ENCODE measurements around the gene IL20RA.

The IL20RA gene

GRCh38 chr6:137008204-137008603, 36.6 kb downstream of the IL20RA start:
- no peak for DNase-seq (ENCODE audit: low read depth)
- H3K4me3 ChIP-seq (ENCODE audit: low read length): no peak overlapping the region
- TF ChIP-seq, protein P1, sequence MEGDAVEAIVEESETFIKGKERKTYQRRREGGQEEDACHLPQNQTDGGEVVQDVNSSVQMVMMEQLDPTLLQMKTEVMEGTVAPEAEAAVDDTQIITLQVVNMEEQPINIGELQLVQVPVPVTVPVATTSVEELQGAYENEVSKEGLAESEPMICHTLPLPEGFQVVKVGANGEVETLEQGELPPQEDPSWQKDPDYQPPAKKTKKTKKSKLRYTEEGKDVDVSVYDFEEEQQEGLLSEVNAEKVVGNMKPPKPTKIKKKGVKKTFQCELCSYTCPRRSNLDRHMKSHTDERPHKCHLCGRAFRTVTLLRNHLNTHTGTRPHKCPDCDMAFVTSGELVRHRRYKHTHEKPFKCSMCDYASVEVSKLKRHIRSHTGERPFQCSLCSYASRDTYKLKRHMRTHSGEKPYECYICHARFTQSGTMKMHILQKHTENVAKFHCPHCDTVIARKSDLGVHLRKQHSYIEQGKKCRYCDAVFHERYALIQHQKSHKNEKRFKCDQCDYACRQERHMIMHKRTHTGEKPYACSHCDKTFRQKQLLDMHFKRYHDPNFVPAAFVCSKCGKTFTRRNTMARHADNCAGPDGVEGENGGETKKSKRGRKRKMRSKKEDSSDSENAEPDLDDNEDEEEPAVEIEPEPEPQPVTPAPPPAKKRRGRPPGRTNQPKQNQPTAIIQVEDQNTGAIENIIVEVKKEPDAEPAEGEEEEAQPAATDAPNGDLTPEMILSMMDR (conservative IDR thresholded peaks at IDR 0.05; ENCODE audit: low read length): no peak

- H3K4me3 ChIP-seq (ENCODE audit: low read length): no peak overlapping the region
- TF ChIP-seq, protein P1 (conservative IDR thresholded peaks at IDR 0.05; ENCODE audit: low read length): no peak
- DNase-seq (ENCODE audit: low read depth): no peak
Observed at GRCh38 chr6:137006056-137006455, 38.7 kb downstream of the IL20RA start.

DNA sequence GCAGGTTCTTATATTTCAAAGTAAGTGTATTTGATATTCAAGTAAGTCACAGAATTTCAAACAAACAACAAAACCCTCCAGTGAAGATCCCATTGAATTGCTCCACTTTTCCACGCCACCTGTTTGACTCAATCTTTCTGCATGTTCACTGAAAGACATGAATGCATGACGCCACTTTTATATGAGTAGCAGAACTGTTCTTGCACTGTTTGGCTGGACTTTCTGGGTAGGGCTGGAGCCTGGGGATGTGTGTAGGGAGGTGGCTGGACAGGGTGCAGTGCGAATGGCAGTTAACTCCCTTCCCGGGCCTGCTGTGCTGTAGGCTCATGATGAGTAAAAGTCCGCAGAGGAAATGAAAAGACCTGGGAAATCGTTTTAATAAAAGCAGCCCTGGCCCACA, 39.7 kb downstream of the IL20RA start:
- TF ChIP-seq, protein P1 (conservative IDR thresholded peaks at IDR 0.05; ENCODE audit: low read length): no peak
- H3K4me3 ChIP-seq (ENCODE audit: low read length): no peak overlapping the region
- no peak for DNase-seq (ENCODE audit: low read depth)

DNA sequence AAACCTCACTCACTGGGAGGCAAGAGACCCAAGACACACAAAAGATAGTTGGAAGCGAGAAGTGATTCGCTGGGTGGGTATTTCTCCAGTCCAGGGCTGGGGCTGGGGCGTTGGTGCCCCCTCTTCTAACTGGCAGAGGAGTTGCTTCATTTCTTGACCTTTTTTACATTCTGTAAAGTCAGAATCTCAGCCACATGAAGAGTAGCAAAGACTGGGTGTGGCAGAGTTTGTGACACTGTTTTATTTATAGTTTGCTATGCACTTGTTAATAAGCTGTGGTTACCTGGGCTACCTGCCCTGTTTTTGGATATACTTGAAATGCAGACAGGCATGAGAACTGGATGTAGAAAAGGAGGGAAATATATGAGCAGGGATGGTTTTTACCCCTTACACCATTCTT, 42.3 kb downstream of the IL20RA start:
- TF ChIP-seq, protein P1 (conservative IDR thresholded peaks at IDR 0.05; ENCODE audit: low read length): no peak
- no peak for DNase-seq (ENCODE audit: low read depth)
- H3K4me3 ChIP-seq (ENCODE audit: low read length): no peak overlapping the region

DNA sequence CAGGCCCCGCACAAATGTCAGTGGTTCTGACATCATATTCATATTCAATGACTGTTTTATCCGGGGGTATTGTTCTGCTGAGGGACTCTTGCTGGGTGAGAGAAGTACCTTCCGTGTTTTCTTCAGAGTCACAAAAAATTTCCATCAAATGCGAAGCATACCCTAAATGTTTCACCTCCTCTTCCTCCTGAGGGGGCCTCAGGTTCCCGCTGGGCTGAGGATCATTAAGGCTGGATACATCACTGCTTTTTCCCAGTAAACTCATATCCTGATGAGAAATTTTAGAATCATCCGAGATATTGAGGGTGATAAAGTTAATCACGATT, 42.8 kb downstream of the IL20RA start:
- no peak for DNase-seq (ENCODE audit: low read depth)
- TF ChIP-seq, protein P1 (conservative IDR thresholded peaks at IDR 0.05; ENCODE audit: low read length): no peak
- no peak overlapping the region for H3K4me3 ChIP-seq (ENCODE audit: low read length)

DNA sequence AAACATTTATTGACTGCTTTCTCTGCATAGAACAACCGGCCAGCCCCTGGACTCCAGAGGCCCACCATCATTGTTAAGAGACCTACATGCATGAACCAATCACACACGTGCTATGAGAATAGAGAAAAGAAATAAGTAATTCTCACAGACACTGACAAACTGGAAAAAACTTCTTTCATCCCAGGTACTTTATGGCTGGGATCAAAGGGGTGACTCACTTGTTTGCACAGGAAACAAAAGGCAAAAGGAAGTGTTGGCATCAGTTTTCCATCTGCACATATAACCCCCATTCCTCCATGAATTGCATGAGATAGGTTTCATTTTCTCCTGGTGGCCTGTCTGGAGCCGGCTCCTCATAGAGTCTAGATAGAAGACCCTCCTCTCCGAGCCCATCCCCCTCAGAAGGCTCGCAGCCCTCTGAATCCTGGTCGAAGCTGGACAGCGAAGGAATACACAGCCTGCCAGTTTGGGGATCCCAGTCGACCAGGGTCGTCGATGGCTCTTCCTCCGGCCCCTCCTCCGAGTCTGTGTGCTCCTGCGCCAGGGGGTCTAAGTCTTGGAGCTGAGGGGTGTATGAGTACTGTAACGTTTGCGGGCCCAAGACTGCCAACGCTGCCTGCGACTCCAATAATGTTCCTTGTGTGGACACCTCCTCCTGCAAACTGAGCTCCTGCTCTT, 43.3 kb downstream of the IL20RA start:
- no peak overlapping the region for H3K4me3 ChIP-seq (ENCODE audit: low read length)
- TF ChIP-seq, protein P1 (conservative IDR thresholded peaks at IDR 0.05; ENCODE audit: low read length): no peak
- no peak for DNase-seq (ENCODE audit: low read depth)

DNA sequence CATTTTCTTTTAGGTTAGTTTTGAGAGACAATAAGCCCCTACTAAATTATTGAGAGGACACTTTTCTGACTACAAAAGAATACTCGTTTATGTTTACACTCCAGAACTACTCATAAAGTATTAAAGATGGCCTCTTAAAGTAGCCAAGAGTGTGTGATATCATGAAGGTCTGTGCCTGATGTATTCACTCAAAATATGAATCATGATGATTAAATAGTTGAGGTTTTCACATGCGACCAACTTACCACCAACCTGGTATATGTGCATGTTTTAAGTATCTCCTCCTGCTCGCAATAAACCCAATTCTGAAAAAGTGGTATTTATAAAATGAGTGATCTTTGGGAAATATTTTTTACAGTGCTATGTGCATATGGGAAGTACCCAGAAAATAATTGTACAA, 43.9 kb downstream of the IL20RA start:
- no peak overlapping the region for H3K4me3 ChIP-seq (ENCODE audit: low read length)
- DNase-seq (ENCODE audit: low read depth): no peak
- TF ChIP-seq, protein P1 (conservative IDR thresholded peaks at IDR 0.05; ENCODE audit: low read length): no peak

All from AG10803 (cell line).